HG02884 (cell line): ENCODE data around the gene MCM3AP.

Source experiments
- ATAC-seq: cut with Tn5 transposase; IDR thresholded peaks from one replicate; pipeline ENCODE4 v1.9.1; 2021; ENCODE audit warnings: mild to moderate bottlenecking, moderate library complexity; ENCODE audit not compliant: unreplicated experiment

The MCM3AP gene

DNA sequence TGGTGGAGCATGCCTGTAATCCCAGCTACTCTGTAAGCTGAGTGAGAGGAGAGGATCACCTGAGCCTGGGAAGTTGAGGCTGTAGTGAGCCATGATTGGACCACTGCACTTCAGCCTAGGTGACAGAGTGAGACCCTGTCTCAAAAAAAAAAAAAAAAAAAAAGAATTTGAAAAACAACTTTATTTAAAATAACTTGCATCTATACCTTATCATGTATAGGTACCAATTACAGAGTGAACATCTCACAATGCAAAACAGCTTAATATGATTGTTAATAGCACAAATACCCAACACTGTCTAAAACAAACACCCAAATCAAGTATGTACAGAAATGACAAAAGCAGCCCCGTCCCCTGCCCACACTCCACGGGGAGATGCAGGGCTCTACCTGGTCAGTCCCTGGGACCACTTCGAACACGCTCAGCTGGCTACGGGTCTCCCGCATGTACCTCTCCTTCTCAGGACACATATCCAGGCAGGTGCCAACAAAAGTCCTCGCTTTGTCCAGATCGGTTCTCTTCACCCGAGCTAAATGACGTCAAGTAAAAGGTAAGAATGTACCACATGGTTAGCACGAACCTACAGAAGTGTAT lies 10.5 kb downstream of the MCM3AP start:
- ATAC-seq, result no peak

GRCh38 chr21:46273341-46273740 lies 12.1 kb downstream of the MCM3AP start:
- no peak for ATAC-seq

DNA sequence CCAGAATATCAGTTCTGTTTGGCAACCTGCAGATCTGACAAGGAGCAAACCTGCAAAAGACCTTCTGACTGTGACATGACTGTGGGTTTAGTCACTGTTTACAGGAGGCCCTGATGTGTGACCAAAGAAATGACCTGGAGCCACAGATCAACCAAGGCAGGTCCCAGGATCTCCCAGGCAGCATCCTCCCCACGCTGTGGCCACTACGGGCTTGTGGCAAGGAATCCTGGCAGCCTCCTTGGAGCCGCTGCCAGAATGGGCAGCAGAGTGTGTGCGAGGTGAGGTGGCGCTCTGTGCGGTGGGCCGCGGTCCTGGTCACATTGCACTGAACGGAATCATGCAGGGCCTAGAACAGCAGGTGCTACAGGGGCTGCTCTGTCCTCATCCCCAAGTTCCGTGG lies 15.9 kb downstream of the MCM3AP start:
- ATAC-seq, result no peak

DNA sequence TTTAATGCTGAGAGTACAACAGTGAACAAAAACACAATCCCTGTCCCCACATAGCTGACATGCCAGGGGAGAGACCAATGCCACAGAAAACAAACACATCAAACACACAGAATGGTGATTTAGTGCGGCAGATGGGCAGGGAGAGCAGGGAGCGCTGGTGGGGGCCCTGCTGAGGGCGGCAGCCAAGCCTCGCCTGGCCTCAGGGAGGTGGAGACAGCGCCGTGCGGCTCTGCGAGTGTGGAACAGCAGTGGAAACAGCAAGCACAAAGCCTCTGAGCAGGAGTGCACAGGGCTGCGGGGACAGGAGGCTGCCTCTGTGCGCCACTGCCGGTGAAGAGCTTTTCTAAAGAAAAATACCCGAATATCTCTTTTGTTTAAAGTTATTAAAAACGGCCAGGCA lies 17.0 kb downstream of the MCM3AP start:
- no peak for ATAC-seq

- ATAC-seq, result no peak
These were observed 18.5 kb downstream of the MCM3AP start for GRCh38 chr21:46266946-46267345.

- ATAC-seq, result no peak
These were observed 19.5 kb downstream of the MCM3AP start for GRCh38 chr21:46265736-46266525.

DNA sequence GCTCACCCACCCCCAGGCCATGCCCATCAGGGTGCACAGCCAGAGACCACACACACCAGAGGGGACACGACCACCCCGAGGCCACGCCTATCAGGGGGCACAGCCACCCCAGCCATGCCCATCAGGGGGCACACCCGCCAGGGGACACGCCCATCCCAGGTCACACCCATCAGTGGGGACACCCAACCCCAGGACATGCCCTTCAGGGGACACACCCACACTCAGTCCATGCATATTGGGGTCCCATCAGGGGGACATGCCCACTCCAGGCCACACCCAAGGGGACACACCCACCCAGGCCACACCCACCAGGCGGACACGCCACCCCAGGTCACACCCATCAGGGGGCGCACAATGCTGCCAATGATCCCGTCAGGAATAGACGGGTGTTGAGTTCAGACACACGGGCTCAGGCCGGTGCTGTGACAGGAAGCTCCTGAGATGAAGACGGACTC lies 20.7 kb downstream of the MCM3AP start:
- no peak for ATAC-seq

- ATAC-seq, result no peak
These were observed 21.2 kb downstream of the MCM3AP start for GRCh38 chr21:46264046-46264689.

DNA sequence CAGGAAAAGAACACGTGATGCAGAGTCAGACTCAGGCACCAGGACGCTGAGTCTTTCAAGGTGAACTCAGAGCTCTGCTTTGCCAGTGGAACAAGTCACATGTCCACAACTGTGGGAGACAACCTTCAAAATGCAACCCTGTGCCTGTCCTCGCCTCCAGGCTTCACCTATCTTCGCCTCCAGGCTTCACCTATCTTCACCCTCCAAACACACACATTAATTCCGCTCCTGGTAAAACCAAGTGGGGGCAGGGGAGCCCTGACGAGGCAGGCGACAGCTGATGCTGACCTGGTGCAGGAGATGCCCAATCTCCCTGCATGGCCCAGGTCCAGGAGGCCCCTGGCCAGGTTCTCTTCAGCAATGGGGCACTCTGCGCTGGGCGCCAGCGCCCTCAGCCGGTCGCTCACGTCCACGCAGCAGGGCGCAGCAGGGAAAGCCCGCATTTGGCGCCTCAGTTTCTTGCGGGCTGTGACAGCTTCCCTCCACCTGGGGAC lies 28.9 kb downstream of the MCM3AP start:
- no peak for ATAC-seq

GRCh38 chr21:46255758-46256337 lies 29.6 kb downstream of the MCM3AP start:
- ATAC-seq, result no peak

DNA sequence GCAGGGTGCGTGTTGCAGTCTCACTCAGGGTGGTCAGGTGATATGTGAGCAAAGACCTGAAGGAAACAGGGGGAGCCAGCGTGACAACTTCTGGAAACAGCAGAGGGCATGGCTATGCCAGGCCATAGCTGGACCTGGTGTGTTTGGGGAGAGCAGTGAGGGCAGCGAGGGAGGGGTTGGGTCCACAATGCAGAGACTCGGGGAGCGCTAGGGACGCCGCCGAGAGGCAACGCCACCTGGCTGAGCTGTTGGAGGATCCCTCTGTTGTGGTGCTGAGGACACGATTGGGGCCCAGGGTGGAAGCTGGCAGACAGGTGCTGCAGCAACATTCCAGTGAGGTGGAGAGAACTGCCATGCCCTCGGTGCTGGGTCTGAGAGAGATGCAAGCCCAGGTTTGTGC lies 30.2 kb downstream of the MCM3AP start:
- no peak for ATAC-seq

- ATAC-seq, result no peak
These were observed 31.0 kb downstream of the MCM3AP start for GRCh38 chr21:46254208-46254975.

GRCh38 chr21:46253610-46254124 lies 31.7 kb downstream of the MCM3AP start:
- ATAC-seq, result no peak

DNA sequence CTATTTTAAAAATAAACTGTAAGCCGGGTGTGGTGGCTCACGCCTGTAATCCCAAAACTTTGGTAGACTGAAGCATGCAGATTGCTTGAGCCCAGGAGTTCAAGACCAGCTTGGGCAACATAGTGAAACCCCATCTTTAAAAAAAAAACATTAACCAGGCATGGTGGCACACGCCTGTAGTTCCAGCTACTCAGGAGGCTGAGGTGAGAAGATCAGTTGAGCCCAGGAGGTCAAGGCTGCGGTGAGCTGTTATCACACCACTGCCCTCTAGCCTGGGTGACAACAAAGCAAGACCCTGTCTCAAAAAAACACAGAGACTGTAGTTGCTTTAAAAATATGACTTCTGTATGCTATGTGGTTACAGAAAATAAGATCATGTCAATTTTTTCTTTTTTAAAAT lies 32.6 kb downstream of the MCM3AP start:
- no peak for ATAC-seq

DNA sequence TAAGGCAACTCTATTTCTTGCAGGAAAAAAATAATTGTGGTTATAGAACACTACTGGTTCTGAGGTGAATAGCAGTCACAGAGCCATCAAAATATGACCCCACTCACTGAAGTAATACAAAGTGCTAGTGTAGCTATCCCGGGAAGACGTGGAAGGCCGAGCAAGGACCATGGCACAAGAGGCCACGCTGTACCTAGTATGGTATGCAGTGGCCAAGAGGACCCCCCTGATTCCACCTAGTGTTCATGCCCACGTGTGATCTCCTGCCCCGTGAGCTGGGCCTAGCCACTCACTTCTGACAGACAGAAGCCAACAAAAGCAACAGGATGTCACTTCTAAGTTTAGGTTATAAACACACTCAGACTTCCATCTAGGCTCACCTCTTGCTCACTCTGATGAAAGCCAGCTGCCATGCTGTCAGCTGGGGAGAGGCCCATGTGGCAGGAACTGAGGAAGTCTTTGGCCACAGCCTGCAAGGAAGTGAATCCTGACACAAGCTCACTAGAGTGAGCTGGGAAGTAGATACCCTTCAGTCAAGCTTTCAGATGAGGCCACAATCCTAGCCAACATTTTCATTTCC lies 35.2 kb downstream of the MCM3AP start:
- no peak for ATAC-seq

DNA sequence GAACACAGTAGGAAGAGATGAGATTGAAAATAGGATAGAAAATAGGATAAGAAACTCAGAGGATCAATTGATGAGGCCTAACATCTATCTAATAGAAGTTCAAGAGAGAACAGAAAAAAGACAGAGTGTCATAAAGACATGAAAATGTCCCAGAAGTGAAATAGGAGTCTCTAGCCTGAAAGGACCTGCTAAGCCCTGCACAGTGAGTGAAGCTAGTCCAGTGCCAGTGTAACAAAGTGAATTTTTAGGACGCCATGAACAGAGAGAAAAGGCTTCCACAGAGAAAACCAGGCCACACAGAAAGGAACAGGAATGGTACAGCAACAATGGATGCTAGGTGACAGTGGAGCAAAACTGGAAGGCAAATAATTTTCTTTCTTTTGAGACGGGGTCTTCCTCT lies 36.6 kb downstream of the MCM3AP start:
- no peak for ATAC-seq

DNA sequence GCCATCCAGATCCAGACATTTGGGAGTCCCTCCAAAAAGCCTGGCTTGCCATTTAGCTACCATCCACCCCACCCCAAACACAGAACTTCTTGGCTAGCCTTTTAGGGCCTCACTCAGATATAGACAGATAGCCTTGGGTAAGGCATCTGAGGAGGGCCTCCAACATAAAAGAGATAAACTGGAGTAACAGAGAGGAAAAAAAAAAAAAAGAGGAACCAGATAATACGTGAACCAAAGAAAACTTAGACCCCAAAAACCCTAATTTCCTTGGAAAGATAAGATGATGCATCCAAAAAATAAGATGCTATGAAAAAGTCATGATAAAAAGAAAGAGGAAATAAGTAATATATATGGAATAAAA lies 37.0 kb downstream of the MCM3AP start:
- no peak for ATAC-seq

- ATAC-seq, result no peak
These were observed 37.6 kb downstream of the MCM3AP start for GRCh38 chr21:46247699-46248421.

DNA sequence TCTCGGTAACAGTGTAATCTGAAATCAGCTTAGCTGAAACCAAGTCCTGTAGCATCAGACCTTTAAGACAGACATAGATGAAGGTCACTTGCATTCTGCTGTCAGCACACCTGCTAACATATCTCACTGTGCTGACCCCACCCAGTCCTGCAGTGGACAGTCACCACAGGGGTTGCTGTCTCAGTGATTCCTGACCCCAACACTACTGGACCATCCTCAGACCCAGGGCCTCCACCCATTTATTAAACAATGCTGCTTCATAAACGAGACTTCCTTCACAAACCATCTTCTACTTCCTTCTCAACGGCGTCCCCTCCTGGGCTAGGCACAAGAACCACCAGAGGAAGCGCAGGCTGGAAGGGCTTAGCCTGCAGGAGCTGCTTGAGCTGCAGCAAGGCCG lies 39.1 kb downstream of the MCM3AP start:
- no peak for ATAC-seq
